22Rv1 (cell line): ENCODE data around the gene LRMDA.

Source experiments
- CTCF ChIP-seq: fragments of 450-650 bp; IDR thresholded peaks from 2 replicates; pipeline ENCODE4 v1.5.1; 2017; ENCODE audit warnings: mild to moderate bottlenecking
- ZFX ChIP-seq: fragments of 450-650 bp; IDR thresholded peaks from 2 replicates; pipeline ENCODE4 v1.6.1; 2017; ENCODE audit warnings: antibody characterized with exemption, borderline replicate concordance

DNA sequence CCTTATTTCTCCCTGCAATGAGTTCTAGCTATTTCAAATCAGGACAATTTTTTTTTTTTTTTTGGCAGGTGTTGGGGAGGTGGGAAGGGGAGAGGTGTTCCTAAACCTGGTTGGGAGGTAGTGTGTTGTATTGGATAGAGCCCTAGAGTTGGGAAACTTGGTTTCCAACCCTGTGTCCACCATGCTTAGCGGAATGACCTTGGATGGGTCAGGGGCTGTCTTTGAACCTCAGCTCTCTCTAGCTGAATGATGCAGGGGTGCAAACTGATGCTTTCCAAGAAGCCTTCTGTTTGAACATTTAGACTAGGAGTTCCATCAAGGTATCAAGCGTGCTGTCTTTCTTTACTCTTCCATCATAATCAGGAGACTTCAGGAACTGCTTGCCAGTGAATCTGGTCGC is 332.2 kb downstream of the LRMDA start:
- TF ChIP-seq CTCF (no peak), ZFX (no peak)
